ENCODE data around the gene TP53I11.

GRCh38 chr11:44909557-44909956 is 41.1 kb downstream of the TP53I11 start:
- no peak for TF ChIP-seq CBX5 (IDR thresholded peaks at IDR 0.05; ENCODE audit: borderline replicate concordance, low read depth)
- no peak for TF ChIP-seq EP300 (IDR thresholded peaks at IDR 0.05; ENCODE audit: low read length)
- TF ChIP-seq REST (IDR thresholded peaks at IDR 0.05; ENCODE audit: borderline replicate concordance): no peak
- no peak for TF ChIP-seq REST (CRISPR knock-in tag; IDR thresholded peaks at IDR 0.05; ENCODE audit: low read depth)
- no peak for TF ChIP-seq RBM22 (IDR thresholded peaks at IDR 0.05; ENCODE audit: low read depth, low read length, poor library complexity, severe bottlenecking)
- TF ChIP-seq MBD1 (CRISPR knock-in tag; IDR thresholded peaks at IDR 0.05): no peak
- no peak for TF ChIP-seq RBM14 (IDR thresholded peaks at IDR 0.05; ENCODE audit: borderline replicate concordance, insufficient read depth, low read depth, low read length)
- TF ChIP-seq ELK1 (CRISPR knock-in tag; IDR thresholded peaks at IDR 0.05): no peak
- no peak for TF ChIP-seq GMEB1 (CRISPR knock-in tag; IDR thresholded peaks at IDR 0.05)
- TF ChIP-seq TFAP4 (CRISPR knock-in tag; IDR thresholded peaks at IDR 0.05; ENCODE audit: borderline replicate concordance): no peak
- TF ChIP-seq CTCF (IDR thresholded peaks at IDR 0.05 in 2 of 3, conservative IDR thresholded peaks at IDR 0.05 in 1 of 3; ENCODE audit: insufficient read depth in 2 of 3, low read depth in 1 of 3, low read length in 3 of 3): no peak

Measured in K562 (cell line).